ENCODE results near the gene MAD2L2. TPM values are rescaled to one million over a fixed set of nuclear protein-coding genes. Genes with fewer than 3 reads are reported as not detected.

The MAD2L2 gene
- total and polyA plus RNA-seq, 2 donors (not counting 1 experiment from before 2014, with no cell fraction given): 35.0 to 48.9 TPM

GRCh38 chr1:11650331-11650991, 30.5 kb downstream of the MAD2L2 start:
- Histone ChIP-seq H3K79me2 (ENCODE audit: control insufficient read depth, insufficient read depth, low read length) (no peaks in the 10 kb centered on the region), H3K9ac (ENCODE audit: insufficient read depth, low read length) (no peak overlapping the region), H3K9me3 (ENCODE audit: control insufficient read depth, insufficient read depth, low read depth, low read length) (no peaks in the 10 kb centered on the region), H3K4me2 (ENCODE audit: extremely low read depth, insufficient read depth, low read length) (no peak overlapping the region), H3K4me3 (replicated peaks in 1 of 4; ENCODE audit: control extremely low read depth in 1 of 4, insufficient read depth in 1 of 4, low read depth in 3 of 4, low read length in 4 of 4) (no peak overlapping the region), H3K4me1 (ENCODE audit: control insufficient read depth, extremely low read depth, insufficient read depth, low read length) (peaks cover 3% of the 10 kb centered on the region), H3K27me3 (ENCODE audit: control insufficient read depth, insufficient read depth, low read length) (peaks cover 5% of the 10 kb centered on the region), H3K27ac (ENCODE audit: insufficient read depth, low read length) (no peak overlapping the region), H2AFZ (ENCODE audit: low read length) (no peak overlapping the region), H4K20me1 (ENCODE audit: control insufficient read depth, extremely low read depth, insufficient read depth, low read length) (no peaks in the 10 kb centered on the region), H3K36me3 (ENCODE audit: control insufficient read depth, insufficient read depth, low read length) (no peaks in the 10 kb centered on the region)
- peak; percentile 53 to 54 for TF ChIP-seq CTCF (conservative IDR thresholded peaks at IDR 0.05 in 1 of 2, IDR thresholded peaks at IDR 0.05 in 1 of 2; ENCODE audit: low read depth in 1 of 2, low read length in 2 of 2)
- no peak for TF ChIP-seq EZH2 (IDR thresholded peaks at IDR 0.05; ENCODE audit: low read length, missing control alignments)
- peak; percentile 62 to 68 for DNase-seq (ENCODE audit: low read depth in 2 of 2)

GRCh38 chr1:11649624-11650330, 31.2 kb downstream of the MAD2L2 start:
- H3K4me1 ChIP-seq (ENCODE audit: control insufficient read depth, extremely low read depth, insufficient read depth, low read length): no peaks in the 10 kb centered on the region
- H3K9me3 ChIP-seq (ENCODE audit: control insufficient read depth, insufficient read depth, low read depth, low read length): no peaks in the 10 kb centered on the region
- H3K36me3 ChIP-seq (ENCODE audit: control insufficient read depth, insufficient read depth, low read length): no peaks in the 10 kb centered on the region
- TF ChIP-seq CTCF (conservative IDR thresholded peaks at IDR 0.05 in 1 of 2, IDR thresholded peaks at IDR 0.05 in 1 of 2; ENCODE audit: low read depth in 1 of 2, low read length in 2 of 2) (no peak), EZH2 (IDR thresholded peaks at IDR 0.05; ENCODE audit: low read length, missing control alignments) (no peak)
- no peak for DNase-seq (ENCODE audit: low read depth in 2 of 2)
- H2AFZ ChIP-seq (ENCODE audit: low read length): no peak overlapping the region
- H3K27me3 ChIP-seq (ENCODE audit: control insufficient read depth, insufficient read depth, low read length): peaks cover 5% of the 10 kb centered on the region
- H3K4me2 ChIP-seq (ENCODE audit: extremely low read depth, insufficient read depth, low read length): no peak overlapping the region
- no peak overlapping the region for H3K9ac ChIP-seq (ENCODE audit: insufficient read depth, low read length)
- H4K20me1 ChIP-seq (ENCODE audit: control insufficient read depth, extremely low read depth, insufficient read depth, low read length): no peaks in the 10 kb centered on the region
- H3K4me3 ChIP-seq (replicated peaks in 1 of 4; ENCODE audit: control extremely low read depth in 1 of 4, insufficient read depth in 1 of 4, low read depth in 3 of 4, low read length in 4 of 4): no peak overlapping the region
- no peaks in the 10 kb centered on the region for H3K79me2 ChIP-seq (ENCODE audit: control insufficient read depth, insufficient read depth, low read length)
- no peak overlapping the region for H3K27ac ChIP-seq (ENCODE audit: insufficient read depth, low read length)

DNA sequence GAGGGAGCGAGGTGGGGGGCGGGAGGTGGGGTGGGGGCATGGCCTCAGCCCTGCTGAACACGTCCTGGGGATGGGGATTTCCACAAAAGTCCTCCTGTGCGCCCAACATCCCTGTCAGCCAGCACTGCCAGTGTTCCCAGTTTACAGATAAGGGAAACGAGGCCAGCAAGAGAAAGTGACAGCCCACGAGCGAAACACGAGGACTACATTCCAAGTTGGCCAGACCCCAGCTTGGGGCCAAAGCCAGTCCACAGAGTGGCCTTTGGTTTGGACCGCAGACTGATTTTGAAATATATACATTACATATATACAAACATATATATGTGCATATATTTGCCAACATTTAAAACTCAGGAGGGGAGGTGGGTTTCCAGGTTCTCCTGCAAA, 31.7 kb downstream of the MAD2L2 start:
- no peaks in the 10 kb centered on the region for H4K20me1 ChIP-seq (ENCODE audit: control insufficient read depth, extremely low read depth, insufficient read depth, low read length)
- DNase-seq (ENCODE audit: low read depth in 2 of 2): no peak
- H2AFZ ChIP-seq (ENCODE audit: low read length): no peak overlapping the region
- no peak overlapping the region for H3K4me3 ChIP-seq (replicated peaks in 1 of 4; ENCODE audit: control extremely low read depth in 1 of 4, insufficient read depth in 1 of 4, low read depth in 3 of 4, low read length in 4 of 4)
- no peak for TF ChIP-seq CTCF (conservative IDR thresholded peaks at IDR 0.05 in 1 of 2, IDR thresholded peaks at IDR 0.05 in 1 of 2; ENCODE audit: low read depth in 1 of 2, low read length in 2 of 2)
- no peak for TF ChIP-seq EZH2 (IDR thresholded peaks at IDR 0.05; ENCODE audit: low read length, missing control alignments)
- H3K9me3 ChIP-seq (ENCODE audit: control insufficient read depth, insufficient read depth, low read depth, low read length): no peaks in the 10 kb centered on the region
- H3K79me2 ChIP-seq (ENCODE audit: control insufficient read depth, insufficient read depth, low read length): no peaks in the 10 kb centered on the region
- no peaks in the 10 kb centered on the region for H3K4me1 ChIP-seq (ENCODE audit: control insufficient read depth, extremely low read depth, insufficient read depth, low read length)
- peaks cover 5% of the 10 kb centered on the region for H3K27me3 ChIP-seq (ENCODE audit: control insufficient read depth, insufficient read depth, low read length)
- no peak overlapping the region for H3K27ac ChIP-seq (ENCODE audit: insufficient read depth, low read length)
- no peak overlapping the region for H3K9ac ChIP-seq (ENCODE audit: insufficient read depth, low read length)
- H3K36me3 ChIP-seq (ENCODE audit: control insufficient read depth, insufficient read depth, low read length): no peaks in the 10 kb centered on the region
- H3K4me2 ChIP-seq (ENCODE audit: extremely low read depth, insufficient read depth, low read length): no peak overlapping the region

All from fibroblast of lung (primary cell).